T-helper 17 cell (primary cell): ENCODE measurements around the gene NRL. TPM values are rescaled to one million over a fixed set of nuclear protein-coding genes. Genes with fewer than 3 reads are reported as not detected.

Experiments
- ATAC-seq: fragments of 150-1000 bp; cut with Tn5 transposase; 2 replicates; pipeline ENCODE4 v1.10.0; 2021; ENCODE audit warnings: mild to moderate bottlenecking, moderate library complexity
- DNase-seq, 3 donors: peaks; one replicate each; pipeline versions ENCODE4 v3.0.0 to v3.0.0-alpha.2; 2020 to 2021
- H3K9me3 ChIP-seq: one replicate; pipeline ENCODE4 v1.7.0; 2013; ENCODE audit warnings: low read length, mild to moderate bottlenecking; ENCODE audit not compliant: control insufficient read depth, poor library complexity, severe bottlenecking
- H3K27ac Mint-ChIP-seq: one replicate; pipeline ENCODE4 v1.8.0; 2022; ENCODE audit warnings: mild to moderate bottlenecking, moderate library complexity, mixed read lengths
- H3K27me3 Mint-ChIP-seq: one replicate; pipeline ENCODE4 v1.8.0; 2022; ENCODE audit warnings: mixed read lengths
- H3K36me3 Mint-ChIP-seq: one replicate; pipeline ENCODE4 v1.8.0; 2022; ENCODE audit warnings: low read depth, mixed read lengths
- H3K4me1 Mint-ChIP-seq: one replicate; pipeline ENCODE4 v1.8.0; 2022; ENCODE audit warnings: mild to moderate bottlenecking, mixed read lengths
- H3K4me3 Mint-ChIP-seq: one replicate; pipeline ENCODE4 v1.8.0; 2022; ENCODE audit warnings: mild to moderate bottlenecking, moderate library complexity, mixed read lengths
- total RNA-seq, 4 donors: library from RNA in 2 of 4; stranded (reverse) in 2 of 4; gene quantifications; one replicate each; pipeline ENCODE4 v1.2.3 and lab custom pipeline; 2022 to 2026

NRL gene
- total RNA-seq, 2 donors from 2014 or later, result 2.2 to 3.2 TPM

DNA sequence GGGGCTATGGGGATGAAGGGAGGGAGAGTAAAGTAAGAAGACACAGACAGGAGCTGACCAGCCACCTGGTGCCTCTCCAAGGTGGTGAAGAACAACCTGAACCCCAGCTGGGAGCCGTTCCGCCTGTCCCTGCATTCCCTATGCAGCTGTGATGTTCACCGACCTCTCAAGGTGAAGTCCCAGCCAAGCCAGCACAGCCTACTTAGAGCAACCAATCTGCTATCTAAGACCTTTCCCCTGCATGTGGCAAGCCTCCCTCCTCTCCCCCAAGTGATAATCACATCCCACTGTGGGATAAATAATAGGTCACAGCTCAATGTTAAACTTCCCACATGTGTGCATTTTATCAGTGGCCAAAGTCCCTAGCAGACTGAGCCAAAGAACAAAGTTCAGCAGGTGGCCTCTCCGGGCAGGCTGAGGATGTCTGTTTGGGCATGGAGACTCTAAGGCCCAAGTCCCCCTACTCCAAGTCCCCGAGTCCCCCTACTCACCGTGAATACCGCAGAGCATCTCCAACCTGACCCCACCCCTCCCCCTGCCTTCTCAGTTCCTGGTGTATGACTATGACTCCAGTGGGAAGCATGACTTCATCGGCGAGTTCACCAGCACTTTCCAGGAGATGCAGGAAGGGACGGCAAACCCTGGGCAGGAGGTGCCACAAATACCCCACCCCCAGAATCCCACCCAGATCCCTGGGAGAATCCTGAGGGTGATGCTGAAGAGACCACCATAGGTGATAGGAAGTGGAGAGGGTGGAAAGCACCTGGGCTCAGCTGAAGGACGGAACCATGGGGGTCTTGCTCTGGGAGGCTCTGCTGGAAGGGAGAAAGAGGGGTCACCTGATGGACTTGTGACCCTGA is 39.9 kb downstream of the NRL start:
- Mint-ChIP-seq H3K36me3 (no peaks in the 10 kb centered on the region), H3K27me3 (peaks cover 14% of the 10 kb centered on the region), H3K4me1 (peaks cover 6% of the 10 kb centered on the region), H3K27ac (no peak overlapping the region), H3K4me3 (no peak overlapping the region)
- H3K9me3 ChIP-seq, result no peaks in the 10 kb centered on the region
- DNase-seq (no peak), ATAC-seq (no peak)

DNA sequence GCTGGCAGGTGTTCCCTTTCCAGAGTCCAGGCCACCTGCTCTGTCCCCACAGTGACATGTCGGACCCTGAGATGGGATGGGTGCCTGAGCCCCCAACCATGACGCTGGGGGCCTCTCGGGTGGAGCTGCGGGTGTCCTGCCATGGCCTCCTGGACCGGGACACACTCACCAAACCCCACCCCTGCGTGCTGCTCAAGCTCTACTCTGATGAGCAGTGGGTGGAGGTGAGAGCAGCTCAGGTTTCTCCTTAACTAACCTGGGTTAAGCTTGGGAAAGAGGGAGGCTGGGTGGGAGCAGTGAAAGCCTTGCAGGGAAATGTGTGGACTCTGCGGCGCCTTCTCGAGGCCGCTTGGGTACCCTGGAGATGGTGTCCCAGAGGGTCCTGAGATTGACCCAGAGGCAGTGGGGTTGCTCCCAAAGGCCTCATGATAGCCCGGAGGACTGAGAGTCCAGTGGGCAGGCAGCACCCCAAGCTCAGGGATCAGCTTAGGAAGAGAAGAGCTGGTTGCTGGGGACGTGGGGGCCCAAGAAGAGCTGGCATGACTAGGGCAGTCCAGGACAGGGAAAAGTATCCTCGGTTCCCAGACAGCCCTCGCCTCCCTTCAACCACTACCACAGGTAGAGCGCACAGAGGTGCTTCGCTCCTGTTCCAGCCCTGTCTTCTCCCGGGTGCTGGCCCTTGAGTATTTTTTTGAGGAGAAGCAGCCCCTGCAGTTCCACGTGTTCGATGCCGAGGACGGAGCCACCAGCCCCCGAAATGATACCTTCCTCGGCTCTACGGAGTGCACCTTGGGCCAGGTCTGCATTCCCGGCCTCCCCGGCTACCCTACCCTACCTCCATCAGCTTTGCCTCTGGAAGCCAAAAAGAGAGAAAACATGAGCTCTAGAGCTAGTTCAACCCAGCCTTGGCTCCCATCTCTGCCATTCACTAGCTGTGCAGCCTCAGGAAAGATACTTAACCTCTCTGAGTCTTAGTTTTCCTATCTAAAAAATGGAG is 41.6 kb downstream of the NRL start:
- H3K4me1 Mint-ChIP-seq, result peaks cover 2% of the 10 kb centered on the region
- H3K9me3 ChIP-seq, result no peaks in the 10 kb centered on the region
- peaks cover 22% of the 10 kb centered on the region for H3K27me3 Mint-ChIP-seq
- no peak overlapping the region for H3K27ac Mint-ChIP-seq
- DNase-seq (no peak), ATAC-seq (no peak)
- peaks cover 3% of the 10 kb centered on the region for H3K36me3 Mint-ChIP-seq
- H3K4me3 Mint-ChIP-seq, result no peak overlapping the region

GRCh38 chr14:24072436-24072835 is 42.3 kb downstream of the NRL start:
- H3K27ac Mint-ChIP-seq, result no peak overlapping the region

GRCh38 chr14:24071836-24072430 is 42.8 kb downstream of the NRL start:
- Mint-ChIP-seq H3K27me3 (peaks cover 30% of the 10 kb centered on the region), H3K36me3 (peaks cover 3% of the 10 kb centered on the region), H3K27ac (no peak overlapping the region), H3K4me1 (peaks cover 2% of the 10 kb centered on the region), H3K4me3 (no peak overlapping the region)
- ATAC-seq (no peak), DNase-seq (no peak)
- H3K9me3 ChIP-seq, result no peaks in the 10 kb centered on the region

More at GRCh38 chr14:24072436-24072835, 42.3 kb downstream of the NRL start:
- peaks cover 3% of the 10 kb centered on the region for H3K36me3 Mint-ChIP-seq
- no peaks in the 10 kb centered on the region for H3K9me3 ChIP-seq
- DNase-seq (no peak), ATAC-seq (no peak)
- peaks cover 28% of the 10 kb centered on the region for H3K27me3 Mint-ChIP-seq
- peaks cover 2% of the 10 kb centered on the region for H3K4me1 Mint-ChIP-seq
- H3K4me3 Mint-ChIP-seq, result no peak overlapping the region

DNA sequence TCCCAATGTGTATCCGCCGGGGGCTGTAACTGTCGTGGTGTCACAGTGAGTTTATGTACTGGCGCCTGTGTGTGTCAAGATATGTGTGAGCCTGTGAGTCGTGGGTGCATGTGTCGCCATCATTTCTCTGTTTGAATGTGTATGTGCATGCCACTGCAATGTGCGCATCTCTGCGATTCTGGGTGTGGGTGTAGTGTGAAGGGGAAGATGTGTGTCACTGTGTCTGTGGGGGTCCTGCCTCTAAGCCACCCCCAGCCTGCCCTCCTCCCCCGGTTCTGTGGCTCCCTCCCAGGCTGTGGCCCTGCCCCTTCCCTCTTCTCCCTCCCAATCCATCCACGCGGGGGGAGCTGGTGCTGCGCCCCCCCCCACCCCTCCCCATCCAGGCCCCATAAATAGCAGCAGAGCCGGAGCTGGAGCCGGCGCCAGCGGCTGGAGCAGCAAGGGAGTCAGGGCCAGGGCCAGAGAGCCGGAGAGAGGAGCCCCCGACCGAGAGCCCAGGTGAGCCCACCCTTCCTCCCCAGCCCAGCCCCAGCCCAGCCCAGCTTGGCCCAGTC is 43.5 kb downstream of the NRL start, which contains the start of gene CPNE6:
TSS of gene CPNE6 (plus strand) at position 419 of the 554 bp plus-strand sequence. CDS start 1,375 bp downstream, outside the sequence.
- DNase-seq, result no peak
- no peaks in the 10 kb centered on the region for H3K9me3 ChIP-seq
- Mint-ChIP-seq H3K27ac (no peak within 1 kb of the TSS), H3K36me3 (peaks cover 3% of the 10 kb centered on the region), H3K4me3 (no peak within 1 kb of the TSS), H3K27me3 (peaks cover 30% of the 10 kb centered on the region), H3K4me1 (peaks cover 2% of the 10 kb centered on the region)
- no peak for ATAC-seq

- Mint-ChIP-seq H3K27ac (no peak overlapping the region), H3K4me1 (peaks cover 2% of the 10 kb centered on the region), H3K36me3 (peaks cover 3% of the 10 kb centered on the region), H3K4me3 (no peak overlapping the region), H3K27me3 (peaks cover 30% of the 10 kb centered on the region)
- DNase-seq (no peak), ATAC-seq (no peak)
- no peaks in the 10 kb centered on the region for H3K9me3 ChIP-seq
Observed at GRCh38 chr14:24070285-24071143, 44.2 kb downstream of the NRL start.

GRCh38 chr14:24069411-24069735 is 45.4 kb downstream of the NRL start:
- H3K36me3 Mint-ChIP-seq, result peaks cover 3% of the 10 kb centered on the region
- DNase-seq, result no peak
- no peak overlapping the region for H3K27ac Mint-ChIP-seq
- no peak for ATAC-seq
- peaks cover 2% of the 10 kb centered on the region for H3K4me1 Mint-ChIP-seq
- no peak overlapping the region for H3K4me3 Mint-ChIP-seq
- H3K27me3 Mint-ChIP-seq, result peaks cover 30% of the 10 kb centered on the region
- H3K9me3 ChIP-seq, result no peaks in the 10 kb centered on the region

DNA sequence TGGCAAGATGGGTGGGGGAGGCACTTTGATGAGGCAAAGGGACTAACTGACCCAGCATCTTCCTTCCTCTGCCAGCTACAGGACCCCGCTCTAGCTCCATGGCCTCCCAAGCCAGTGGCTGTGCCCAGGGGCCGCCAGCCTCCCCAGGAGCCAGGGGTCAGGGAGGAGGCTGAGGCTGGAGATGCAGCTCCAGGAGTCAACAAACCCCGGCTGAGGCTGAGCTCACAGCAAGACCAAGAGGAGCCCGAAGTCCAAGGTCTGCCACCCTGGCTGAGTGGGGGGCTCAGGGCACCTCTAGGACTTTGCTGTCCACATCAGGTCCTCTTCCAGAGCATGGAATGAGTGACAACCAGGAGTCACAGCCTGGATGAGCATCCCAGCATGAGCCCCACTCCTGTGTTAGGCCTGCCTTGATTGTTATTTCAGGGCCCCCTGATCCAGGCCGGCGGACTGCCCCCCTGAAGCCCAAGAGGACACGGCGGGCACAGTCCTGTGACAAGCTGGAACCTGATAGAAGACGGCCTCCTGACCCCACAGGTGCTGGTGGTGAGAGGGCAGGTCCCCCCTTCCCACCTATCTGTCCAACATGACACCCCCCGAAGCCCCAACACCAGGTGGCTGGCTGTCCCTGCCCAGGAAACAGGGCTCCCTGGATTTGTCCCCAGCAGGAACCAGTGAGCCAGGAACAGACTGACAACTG is 45.9 kb downstream of the NRL start:
- H3K4me3 Mint-ChIP-seq, result no peak overlapping the region
- peaks cover 30% of the 10 kb centered on the region for H3K27me3 Mint-ChIP-seq
- H3K36me3 Mint-ChIP-seq, result peaks cover 3% of the 10 kb centered on the region
- ATAC-seq (no peak), DNase-seq (no peak)
- H3K27ac Mint-ChIP-seq, result no peak overlapping the region
- H3K4me1 Mint-ChIP-seq, result peaks cover 2% of the 10 kb centered on the region
- no peaks in the 10 kb centered on the region for H3K9me3 ChIP-seq

DNA sequence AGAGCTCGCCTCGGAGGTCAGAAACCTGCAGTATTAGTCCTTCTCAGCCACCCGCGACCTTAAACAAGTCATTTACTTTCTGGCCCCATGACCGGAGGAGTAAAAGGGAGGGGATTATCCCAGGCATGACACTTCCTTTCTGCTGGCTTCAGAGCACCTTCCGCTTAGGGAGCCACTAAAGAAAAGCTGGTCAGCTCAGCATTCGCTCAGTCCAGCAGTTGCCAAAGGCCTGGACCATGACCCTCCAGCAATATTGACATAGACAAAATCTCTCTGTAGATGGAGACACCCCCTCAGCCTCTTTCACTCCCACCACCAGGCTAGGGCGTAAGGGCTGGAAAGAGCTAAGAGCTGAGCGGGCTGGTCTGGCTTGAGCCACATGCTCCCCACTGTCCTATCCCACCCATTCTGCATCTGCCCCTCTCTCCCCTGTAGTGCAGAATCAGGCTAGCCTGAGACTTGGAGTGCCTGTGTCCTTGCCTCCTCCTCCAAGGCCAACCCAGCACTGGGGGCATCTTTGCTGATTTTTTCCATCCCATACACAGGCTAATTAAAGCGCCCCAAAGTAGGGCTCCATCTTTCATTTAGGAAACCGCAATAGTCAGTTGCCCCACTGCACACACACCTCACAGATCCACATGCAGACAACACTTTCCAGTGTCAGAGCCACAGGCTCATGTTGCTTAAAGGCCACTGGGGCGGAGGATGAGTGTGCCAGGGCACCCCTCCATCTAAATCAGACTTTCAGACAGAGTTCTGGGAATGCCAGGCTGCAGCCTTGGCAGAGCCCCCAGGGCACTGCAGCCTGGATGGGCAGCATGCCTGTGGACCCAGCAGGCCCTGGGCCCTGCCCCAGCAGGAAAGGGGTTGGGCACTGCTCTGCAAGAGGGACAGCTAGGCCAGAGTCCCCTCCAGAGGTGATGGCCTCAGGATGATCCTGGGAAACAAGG is 47.3 kb downstream of the NRL start:
- no peak overlapping the region for H3K27ac Mint-ChIP-seq
- no peaks in the 10 kb centered on the region for H3K9me3 ChIP-seq
- peaks cover 30% of the 10 kb centered on the region for H3K27me3 Mint-ChIP-seq
- DNase-seq (no peak), ATAC-seq (no peak)
- H3K4me3 Mint-ChIP-seq, result no peak overlapping the region
- H3K4me1 Mint-ChIP-seq, result peaks cover 2% of the 10 kb centered on the region
- peaks cover 3% of the 10 kb centered on the region for H3K36me3 Mint-ChIP-seq

- H3K9me3 ChIP-seq, result no peaks in the 10 kb centered on the region
- Mint-ChIP-seq H3K4me1 (peaks cover 2% of the 10 kb centered on the region), H3K27me3 (peaks cover 30% of the 10 kb centered on the region), H3K36me3 (peaks cover 3% of the 10 kb centered on the region), H3K27ac (no peak overlapping the region), H3K4me3 (no peak overlapping the region)
- DNase-seq (no peak), ATAC-seq (no peak)
Observed at GRCh38 chr14:24066496-24067132, 48.1 kb downstream of the NRL start.

- H3K9me3 ChIP-seq, result no peaks in the 10 kb centered on the region
- Mint-ChIP-seq H3K27me3 (peaks cover 22% of the 10 kb centered on the region), H3K36me3 (peaks cover 3% of the 10 kb centered on the region), H3K4me3 (no peak overlapping the region), H3K27ac (no peak overlapping the region), H3K4me1 (no peaks in the 10 kb centered on the region)
- ATAC-seq (no peak), DNase-seq (no peak)
Observed at GRCh38 chr14:24065408-24065807, 49.3 kb downstream of the NRL start.
